H1 (cell line): Measurements from ENCODE around the gene ZC3H18. TPM values are rescaled to one million over a fixed set of nuclear protein-coding genes. Genes with fewer than 3 reads are reported as not detected.

Experiments
- CTCF ChIA-PET: fragments of 300-600 bp; sonication (Branson Sonifier 250); formaldehyde crosslinking; loops from one replicate; lab custom pipeline; 2021; ENCODE audit not compliant: partially characterized antibody; lab: Charles Lee
- POLR2A ChIA-PET: fragments of 300-600 bp; sonication (Branson Sonifier 250); formaldehyde crosslinking; loops from one replicate; lab custom pipeline; 2021; ENCODE audit warnings: inconsistent platforms; ENCODE audit not compliant: partially characterized antibody; lab: Charles Lee
- DNase-seq, 2 experiments: peaks; one replicate each; pipeline versions ENCODE4 v3.0.0 to v3.0.0-alpha.2; 2010 to 2022; ENCODE audit warnings: low spot score in 2 of 2, low read depth in 1 of 2, mixed read lengths in 1 of 2
- FAIRE-seq: peaks from 2 replicates; lab custom pipeline; 2011; peaks lifted over from hg19 to GRCh38; lab: Jason Lieb, UNC
- H2AFZ ChIP-seq: 2 replicates; pipeline ENCODE4 v1.8.1; 2012; ENCODE audit warnings: low read length, inconsistent platforms
- H2AK5ac ChIP-seq: 2 replicates; pipeline ENCODE4 v1.6.1; 2013; ENCODE audit warnings: low read depth, low read length
- H2BK120ac ChIP-seq: replicated peaks from 2 replicates; pipeline ENCODE3; 2013; ENCODE audit warnings: low read depth, low read length, inconsistent platforms
- H2BK12ac ChIP-seq: 2 replicates; pipeline ENCODE4 v1.6.1; 2013; ENCODE audit warnings: low read depth, low read length
- H2BK15ac ChIP-seq: 2 replicates; pipeline ENCODE4 v1.6.1; 2013; ENCODE audit warnings: low read length
- H2BK20ac ChIP-seq: 2 replicates; pipeline ENCODE4 v1.6.1; 2013; ENCODE audit warnings: low read length
- H2BK5ac ChIP-seq: 2 replicates; pipeline ENCODE4 v1.6.1; 2013; ENCODE audit warnings: low read depth, low read length
- H3K14ac ChIP-seq: 2 replicates; pipeline ENCODE4 v1.6.1; 2013; ENCODE audit warnings: inconsistent platforms; ENCODE audit not compliant: insufficient read length
- H3K18ac ChIP-seq: 2 replicates; pipeline ENCODE4 v1.6.1; 2013; ENCODE audit warnings: low read length; ENCODE audit errors: extremely low read depth
- H3K23ac ChIP-seq: 2 replicates; pipeline ENCODE4 v1.6.1; 2013; ENCODE audit warnings: inconsistent platforms; ENCODE audit not compliant: insufficient read length
- H3K23me2 ChIP-seq: 2 replicates; pipeline ENCODE4 v1.6.1; 2013; ENCODE audit warnings: low read depth, low read length
- H3K27ac ChIP-seq: 2 replicates; pipeline ENCODE4 v1.6.1; 2011; ENCODE audit warnings: low read depth, low read length, inconsistent platforms
- H3K27me3 ChIP-seq, 4 experiments: replicated peaks in 1 of 4; 1 replicate in 1 of 4; 2 replicates in 3 of 4; pipeline versions ENCODE4 v1.6.1 to v1.8.1; 2011 to 2013; ENCODE audit warnings: low read length in 3 of 4, mild to moderate bottlenecking in 3 of 4, inconsistent platforms in 2 of 4, mixed read lengths in 2 of 4, moderate library complexity in 1 of 4; ENCODE audit not compliant: control insufficient read depth in 3 of 4, insufficient read depth in 3 of 4; ENCODE audit errors: extremely low read depth in 1 of 4
- H3K36me3 ChIP-seq, 4 experiments: 2 replicates each; pipeline versions ENCODE4 v1.6.1 to v1.8.1; 2011 to 2013; ENCODE audit warnings: mild to moderate bottlenecking in 4 of 4, low read length in 3 of 4, moderate library complexity in 2 of 4, control low read depth in 1 of 4, inconsistent platforms in 1 of 4; ENCODE audit not compliant: insufficient read depth in 4 of 4, control insufficient read depth in 2 of 4
- H3K4ac ChIP-seq: replicated peaks from 2 replicates; pipeline ENCODE3; 2013; ENCODE audit warnings: low read length, low read depth, mixed read lengths, inconsistent platforms; ENCODE audit not compliant: insufficient read length
- H3K4me1 ChIP-seq, 4 experiments: replicated peaks in 1 of 4; 1 replicate in 1 of 4; 2 replicates in 3 of 4; pipeline versions ENCODE4 v1.6.1 to v1.8.1; 2011 to 2013; ENCODE audit warnings: low read length in 3 of 4, inconsistent platforms in 2 of 4, mixed read lengths in 1 of 4; ENCODE audit not compliant: insufficient read depth in 4 of 4, control insufficient read depth in 3 of 4
- H3K4me2 ChIP-seq, 2 experiments: 2 replicates each; pipeline versions ENCODE4 v1.6.1 to v1.8.1; 2011 to 2013; ENCODE audit warnings: low read depth in 2 of 2, low read length in 2 of 2, control low read depth in 1 of 2, inconsistent platforms in 1 of 2, mild to moderate bottlenecking in 1 of 2; ENCODE audit not compliant: insufficient read depth in 1 of 2
- H3K4me3 ChIP-seq, 4 experiments: fragments of 200-600, 300-600 bp in 1 of 4; sonication (generic), shearing (Covaris generic), sonication (Bioruptor Twin) in 1 of 4; 2 replicates each; pipeline versions ENCODE4 v1.5.1 to v1.8.1; 2011 to 2016; ENCODE audit warnings: low read length in 4 of 4, low read depth in 3 of 4, control low read depth in 2 of 4, inconsistent platforms in 2 of 4, mild to moderate bottlenecking in 2 of 4, mixed read lengths in 1 of 4, moderate library complexity in 1 of 4; ENCODE audit not compliant: insufficient read depth in 2 of 4; ENCODE audit errors: extremely low read depth in 1 of 4
- H3K56ac ChIP-seq: replicated peaks from 2 replicates; pipeline ENCODE3; 2013; ENCODE audit warnings: low read depth, mild to moderate bottlenecking, mixed read lengths, low read length, inconsistent platforms; ENCODE audit not compliant: insufficient read length
- H3K79me1 ChIP-seq: 2 replicates; pipeline ENCODE4 v1.6.1; 2013; ENCODE audit warnings: low read depth, low read length, control low read depth
- H3K79me2 ChIP-seq, 2 experiments: 2 replicates each; pipeline versions ENCODE4 v1.6.1 to v1.8.1; 2012 to 2013; ENCODE audit warnings: low read length in 2 of 2, mild to moderate bottlenecking in 2 of 2, inconsistent platforms in 1 of 2; ENCODE audit not compliant: insufficient read depth in 2 of 2, control insufficient read depth in 1 of 2
- H3K9ac ChIP-seq, 4 experiments: replicated peaks in 1 of 4; 1 replicate in 1 of 4; 2 replicates in 3 of 4; pipeline versions ENCODE4 v1.6.1 to v1.8.1; 2011 to 2013; ENCODE audit warnings: low read depth in 3 of 4, low read length in 3 of 4, control low read depth in 2 of 4, mild to moderate bottlenecking in 2 of 4, moderate library complexity in 2 of 4, inconsistent platforms in 1 of 4; ENCODE audit errors: extremely low read depth in 1 of 4
- H3K9me3 ChIP-seq, 2 experiments: 2 replicates each; pipeline versions ENCODE4 v1.6.1 to v1.8.1; 2012 to 2013; ENCODE audit warnings: mild to moderate bottlenecking in 2 of 2, moderate library complexity in 2 of 2, control low read depth in 1 of 2, inconsistent platforms in 1 of 2, low read depth in 1 of 2, low read length in 1 of 2, mixed read lengths in 1 of 2; ENCODE audit not compliant: insufficient read depth in 2 of 2
- H4K20me1 ChIP-seq, 2 experiments: replicated peaks in 1 of 2; 2 replicates each; pipeline versions ENCODE3 to v1.8.1; 2011 to 2013; ENCODE audit warnings: inconsistent platforms in 2 of 2, low read length in 2 of 2, mild to moderate bottlenecking in 1 of 2; ENCODE audit not compliant: insufficient read depth in 2 of 2, control insufficient read depth in 1 of 2
- H4K5ac ChIP-seq: 2 replicates; pipeline ENCODE4 v1.6.1; 2013; ENCODE audit warnings: low read length, low read depth, mixed read lengths, inconsistent platforms; ENCODE audit not compliant: insufficient read length
- H4K8ac ChIP-seq: 2 replicates; pipeline ENCODE4 v1.8.0; 2013; ENCODE audit warnings: mild to moderate bottlenecking, moderate library complexity, low read length, inconsistent platforms; ENCODE audit not compliant: insufficient read depth; ENCODE audit errors: extremely low read depth
- H4K91ac ChIP-seq: replicated peaks from 2 replicates; pipeline ENCODE3; 2013; ENCODE audit warnings: low read length, mixed read lengths, inconsistent platforms; ENCODE audit not compliant: insufficient read length
- BRCA1 ChIP-seq: IDR thresholded peaks from 2 replicates; pipeline ENCODE4 v1.6.1; 2012; ENCODE audit warnings: low read depth, low read length, improper control_type of control experiment
- CEBPB ChIP-seq: IDR thresholded peaks from 2 replicates; pipeline ENCODE4 v1.6.1; 2012; ENCODE audit warnings: low read depth, low read length
- CREB1 ChIP-seq: IDR thresholded peaks from 2 replicates; pipeline ENCODE4 v1.6.1; 2012; ENCODE audit warnings: inconsistent platforms
- WGBS, 2 experiments: shearing (Covaris generic) in 1 of 2; methylation state at CpG; one replicate each; pipeline versions ENCODE4 v1.1.6 to v1.1.7; 2013 to 2015; ENCODE audit warnings: low lambda C conversion rate in 2 of 2, mixed read lengths in 2 of 2, inconsistent platforms in 1 of 2, low coverage in 1 of 2, missing lambda C conversion rate in 1 of 2; ENCODE audit not compliant: insufficient replicate concordance in 2 of 2, insufficient coverage in 1 of 2, insufficient read length in 1 of 2; ENCODE audit errors: extremely low coverage in 1 of 2, missing lambda C conversion rate in 1 of 2; 5-methylcytosine and 5-hydroxymethylcytosine counted together
- polyA plus RNA-seq, 7 experiments: library from polyadenylated mRNA; depleted of rRNA in 3 of 7; stranded (reverse) in 5 of 7; unstranded in 2 of 7; fragments of >200 nt in 5 of 7; fragments of 200-250 nt in 2 of 7; gene quantifications; 1 replicate in 5 of 7; 2 replicates in 1 of 7; 4 replicates in 1 of 7; pipeline versions ENCODE4 v1.2.1 to v1.2.3, GENCODE V29; 2011 to 2013; ENCODE audit warnings: missing spikeins in 2 of 7, mixed read lengths in 2 of 7
- total RNA-seq: library from RNA; stranded (reverse); fragmentation: NEBNext Ultra II Directional; extraction: Animal tissue kit (Norgen Biotek cat#: 25700); gene quantifications from 2 replicates; pipeline ENCODE4 v1.2.1, GENCODE V29; 2021

ZC3H18 gene
- total and polyA plus RNA-seq, 2 of the 8 experiments (the other 6 are each of a cell fraction or from before 2014, with no cell fraction given), result 12.1 to 73.2 TPM

DNA sequence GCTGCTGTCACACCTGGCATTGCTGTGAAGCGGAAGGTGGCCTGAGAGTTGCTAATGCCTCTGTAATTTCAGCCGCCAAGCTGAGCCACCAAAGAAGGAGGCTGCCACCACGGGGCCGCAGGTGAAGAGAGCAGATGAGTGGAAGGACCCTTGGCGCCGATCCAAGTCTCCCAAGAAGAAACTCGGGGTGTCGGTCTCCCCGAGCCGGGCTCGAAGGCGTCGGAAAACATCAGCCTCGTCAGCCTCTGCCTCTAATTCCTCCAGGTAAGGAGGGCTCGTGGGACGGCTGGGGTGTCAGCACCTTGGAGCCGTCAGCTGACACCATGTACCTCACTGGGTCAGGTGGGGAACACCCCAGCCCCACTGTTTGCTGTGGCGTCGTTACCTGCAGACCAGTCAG is 51.9 kb downstream of the ZC3H18 start:
- FAIRE-seq (no peak), DNase-seq (no peak)
- peaks cover 12 to 18% of the 10 kb centered on the region in 2 experiments for H4K20me1 ChIP-seq
- no peak for TF ChIP-seq BRCA1
- TF ChIP-seq CREB1, result no peak
- no peak for TF ChIP-seq CEBPB
- H4K5ac ChIP-seq, result no peak overlapping the region
- no peak overlapping the region for H3K14ac ChIP-seq
- H3K23me2 ChIP-seq, result no peaks in the 10 kb centered on the region
- no peak overlapping the region for H2BK120ac ChIP-seq
- H2BK5ac ChIP-seq, result no peak overlapping the region
- H3K23ac ChIP-seq, result no peak overlapping the region
- no peak overlapping the region for H2AK5ac ChIP-seq
- no peak overlapping the region for H2BK12ac ChIP-seq
- H3K79me1 ChIP-seq, result peaks cover 12% of the 10 kb centered on the region; the same call in 1 of the 2 replicates
- H3K9ac ChIP-seq, result no peak overlapping the region
- ChIA-PET POLR2A (interaction anchor here (1.0 kb wide), 1 partner anchor 70 kb away, joined by 3 read pairs; no protein-coding TSS in a partner anchor), CTCF (interaction anchor here (0.6 to 1.1 kb wide), 2 partner anchors 10 to 11 kb away, joined by 3 read pairs; no protein-coding TSS in a partner anchor)
- H3K4me2 ChIP-seq, result no peak overlapping the region
- WGBS, 2 experiments, result 98% methylated on average over 19 of the region's 19 CpGs; no CpG with 5 or more reads in 1 of the 2 experiments
- H3K79me2 ChIP-seq, result peaks cover 0 to 10% of the 10 kb centered on the region in 2 experiments; a peak in 1 of 4 replicates
- no peak overlapping the region for H3K4me3 ChIP-seq
- H3K9me3 ChIP-seq, result no peaks in the 10 kb centered on the region
- no peak overlapping the region for H3K4ac ChIP-seq
- H4K8ac ChIP-seq, result no peak overlapping the region
- H3K56ac ChIP-seq, result no peak overlapping the region
- no peak overlapping the region for H2AFZ ChIP-seq
- H2BK15ac ChIP-seq, result no peak overlapping the region
- H3K4me1 ChIP-seq, result peaks cover 0 to under 1% (median 0%) of the 10 kb centered on the region in 4 experiments; a peak in 1 of 7 replicates
- peaks cover 16 to 35% (median 25%) of the 10 kb centered on the region in 4 experiments for H3K36me3 ChIP-seq
- no peak overlapping the region for H3K27ac ChIP-seq
- no peak overlapping the region for H4K91ac ChIP-seq
- H2BK20ac ChIP-seq, result no peak overlapping the region
- H3K27me3 ChIP-seq, result no peaks in the 10 kb centered on the region
- H3K18ac ChIP-seq, result no peak overlapping the region
